IPS-NIHi7 (cell line): ENCODE data around the gene ESYT3.
A peak's percentile ranks its signal among the peaks of the same experiment; 100 is the strongest.

Experiments used
- DNase-seq: peaks from one replicate; pipeline ENCODE4 v3.0.0; 2012; ENCODE audit warnings: mixed read lengths; ENCODE audit errors: extremely low spot score

The ESYT3 gene, protein sequence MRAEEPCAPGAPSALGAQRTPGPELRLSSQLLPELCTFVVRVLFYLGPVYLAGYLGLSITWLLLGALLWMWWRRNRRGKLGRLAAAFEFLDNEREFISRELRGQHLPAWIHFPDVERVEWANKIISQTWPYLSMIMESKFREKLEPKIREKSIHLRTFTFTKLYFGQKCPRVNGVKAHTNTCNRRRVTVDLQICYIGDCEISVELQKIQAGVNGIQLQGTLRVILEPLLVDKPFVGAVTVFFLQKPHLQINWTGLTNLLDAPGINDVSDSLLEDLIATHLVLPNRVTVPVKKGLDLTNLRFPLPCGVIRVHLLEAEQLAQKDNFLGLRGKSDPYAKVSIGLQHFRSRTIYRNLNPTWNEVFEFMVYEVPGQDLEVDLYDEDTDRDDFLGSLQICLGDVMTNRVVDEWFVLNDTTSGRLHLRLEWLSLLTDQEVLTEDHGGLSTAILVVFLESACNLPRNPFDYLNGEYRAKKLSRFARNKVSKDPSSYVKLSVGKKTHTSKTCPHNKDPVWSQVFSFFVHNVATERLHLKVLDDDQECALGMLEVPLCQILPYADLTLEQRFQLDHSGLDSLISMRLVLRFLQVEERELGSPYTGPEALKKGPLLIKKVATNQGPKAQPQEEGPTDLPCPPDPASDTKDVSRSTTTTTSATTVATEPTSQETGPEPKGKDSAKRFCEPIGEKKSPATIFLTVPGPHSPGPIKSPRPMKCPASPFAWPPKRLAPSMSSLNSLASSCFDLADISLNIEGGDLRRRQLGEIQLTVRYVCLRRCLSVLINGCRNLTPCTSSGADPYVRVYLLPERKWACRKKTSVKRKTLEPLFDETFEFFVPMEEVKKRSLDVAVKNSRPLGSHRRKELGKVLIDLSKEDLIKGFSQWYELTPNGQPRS

DNA sequence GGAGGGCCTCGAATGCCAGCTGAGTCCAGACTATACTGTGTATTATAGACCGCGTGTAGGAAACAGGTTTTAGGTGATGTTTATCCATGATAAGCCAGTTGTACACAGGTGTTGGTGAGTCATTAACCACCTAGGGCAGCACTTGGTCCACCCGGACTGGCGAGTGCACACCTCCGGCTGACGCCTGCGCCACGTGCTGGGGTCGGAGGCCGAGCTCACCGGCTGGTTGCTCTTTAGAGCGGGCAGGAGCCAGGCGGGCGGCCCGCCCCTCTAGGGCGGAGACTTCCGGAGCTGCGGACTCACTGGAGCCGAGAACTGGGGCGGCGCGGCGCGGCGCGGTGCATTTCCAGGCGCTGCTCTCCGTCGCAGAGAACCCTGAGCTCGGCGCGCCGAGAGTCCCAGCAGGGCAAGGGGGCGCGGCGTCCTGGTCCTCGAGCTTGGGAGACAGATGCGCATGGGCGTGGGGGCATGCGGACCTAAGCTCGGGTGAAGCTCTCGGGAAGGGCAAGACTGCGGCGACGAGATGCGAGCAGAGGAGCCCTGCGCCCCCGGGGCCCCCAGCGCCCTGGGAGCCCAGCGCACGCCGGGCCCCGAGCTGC is at the start of gene ESYT3:
ESYT3 (plus strand) TSS at position 341 of the 599 bp plus-strand sequence; CDS start at position 524, 183 bp downstream.
- peak; percentile 89 for DNase-seq

DNA sequence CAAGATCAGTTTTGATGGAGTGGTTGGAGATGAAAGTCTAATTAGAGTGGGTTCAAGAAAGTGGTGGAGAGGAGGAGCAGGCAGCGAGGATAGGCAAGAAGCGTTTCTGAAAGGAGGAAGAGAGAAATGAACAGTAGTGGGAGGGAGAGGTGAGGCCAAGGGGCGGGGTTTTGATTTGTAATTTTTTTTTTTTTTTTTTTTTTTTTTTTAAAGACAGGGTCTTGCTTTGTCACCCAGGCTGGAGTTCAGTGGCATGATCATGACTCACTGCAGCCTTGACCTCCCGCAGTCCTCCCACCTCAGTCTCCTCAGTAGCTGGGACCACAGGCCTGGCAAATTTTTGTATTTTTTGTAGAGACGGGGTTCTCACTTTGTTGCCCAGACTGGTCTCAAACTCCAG is 49.4 kb upstream of the ESYT3 start:
- DNase-seq: no peak

DNA sequence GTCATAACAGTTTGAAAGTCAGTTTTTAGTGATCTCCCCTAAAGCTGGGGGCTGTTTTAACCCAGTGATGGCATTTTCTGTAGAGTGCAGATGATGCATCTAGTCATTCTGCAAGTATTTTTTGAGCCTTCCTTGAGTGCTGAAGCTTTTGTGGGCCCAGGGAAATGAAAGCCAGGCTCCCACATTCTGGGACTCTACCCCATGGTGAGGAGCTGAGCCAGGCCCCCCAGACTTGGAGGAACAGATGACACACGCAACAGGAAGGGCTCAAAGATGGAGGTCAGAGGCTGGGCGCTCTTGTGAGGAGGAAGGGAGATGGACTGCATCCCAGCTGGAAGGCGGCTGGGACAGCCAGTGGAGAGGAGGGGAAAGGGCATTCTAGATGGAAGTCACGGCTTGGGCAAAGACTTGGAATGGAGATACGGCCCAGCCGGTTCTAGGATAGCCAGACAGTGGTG is 45.2 kb upstream of the ESYT3 start:
- no peak for DNase-seq

DNA sequence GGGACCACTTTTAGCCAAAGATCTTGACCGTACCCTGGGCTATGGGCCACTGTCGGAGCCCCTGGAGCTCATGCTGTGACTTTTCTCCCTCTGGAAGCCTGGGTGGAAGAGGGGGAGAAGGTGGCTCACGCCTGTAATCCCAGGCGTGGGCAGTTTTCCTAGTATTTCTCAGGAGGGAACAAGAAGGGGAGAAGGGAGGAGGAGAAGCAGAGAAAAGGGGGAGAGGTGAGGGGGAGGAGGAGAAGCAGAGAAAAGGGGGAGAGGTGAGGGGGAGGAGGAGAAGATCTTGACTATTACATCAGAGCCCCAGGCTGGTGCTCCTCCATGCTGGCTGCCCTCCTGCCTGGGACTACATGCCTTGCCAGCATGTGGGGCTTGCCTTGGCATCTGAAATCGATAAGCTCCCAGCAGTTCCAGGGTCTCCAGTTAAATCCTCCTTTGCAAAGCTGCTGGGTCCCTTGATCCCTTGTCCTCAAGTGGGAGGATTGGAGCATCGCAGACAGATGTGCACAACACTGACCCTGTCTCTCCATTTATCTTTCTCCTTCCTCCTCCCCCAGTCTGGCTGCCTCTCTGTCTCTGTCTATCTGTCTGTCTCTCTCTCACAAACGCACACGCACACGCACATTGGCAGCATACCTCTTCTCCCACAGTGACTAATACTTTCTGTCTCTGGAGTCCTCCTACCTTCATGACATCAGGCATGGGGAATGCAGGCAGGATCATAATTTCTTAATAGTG is 44.4 kb upstream of the ESYT3 start:
- DNase-seq: no peak

DNA sequence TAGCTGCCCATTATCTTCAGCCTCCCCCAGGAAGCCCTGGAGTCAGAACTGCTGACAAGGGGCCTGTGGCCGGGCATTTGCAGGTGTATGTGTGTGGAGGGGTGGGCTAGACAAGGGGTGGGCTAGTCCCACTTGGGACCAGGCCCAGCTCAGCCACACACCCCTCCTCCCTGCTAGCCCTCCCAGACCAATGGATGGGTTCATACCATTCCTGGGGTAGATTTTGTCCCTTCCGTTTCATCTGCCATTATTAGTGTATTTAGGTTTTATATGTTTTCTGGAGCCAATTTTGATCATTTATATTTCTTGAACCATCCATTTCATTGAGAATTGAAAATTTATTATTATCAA is 43.9 kb upstream of the ESYT3 start:
- DNase-seq: no peak

DNA sequence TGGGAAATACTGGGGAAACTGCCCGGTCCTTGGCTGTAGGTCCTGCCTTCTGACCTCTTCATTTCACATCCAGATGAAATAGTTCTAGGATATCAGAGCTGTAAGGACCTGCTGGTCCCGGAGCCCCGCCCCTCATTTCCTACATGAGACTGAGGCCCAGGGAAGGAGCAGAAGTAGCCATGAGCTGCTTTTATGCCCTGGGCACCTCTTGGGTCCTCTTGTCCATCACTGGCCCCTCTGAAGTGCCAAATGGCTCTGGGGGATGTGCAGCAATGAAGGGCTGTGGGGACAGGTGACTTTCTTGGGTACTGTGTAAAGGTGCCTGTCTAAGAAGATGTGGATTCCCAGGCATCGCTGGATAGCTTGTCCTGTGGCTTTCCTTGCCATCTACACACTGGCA is 40.3 kb upstream of the ESYT3 start:
- DNase-seq: no peak

DNA sequence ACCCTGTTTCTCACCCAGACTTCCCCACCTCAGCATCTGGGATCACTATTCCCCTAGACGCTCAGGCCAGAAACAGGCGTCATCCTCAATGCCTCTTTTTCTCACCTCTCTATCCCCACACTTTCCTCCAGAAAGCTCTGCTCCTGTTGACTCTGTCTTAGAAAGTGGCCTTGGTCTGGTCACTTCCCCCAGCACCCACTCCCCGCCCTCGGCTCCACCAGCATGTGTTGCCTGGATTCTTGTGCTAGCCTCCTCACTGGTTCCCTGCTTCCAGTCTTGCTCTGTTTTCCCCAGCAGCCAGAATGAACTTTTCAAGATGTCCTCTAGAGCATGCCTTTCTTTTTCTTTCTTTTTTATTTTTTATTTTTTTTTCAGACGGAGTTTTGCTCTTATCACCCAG is 39.7 kb upstream of the ESYT3 start:
- DNase-seq: no peak

DNA sequence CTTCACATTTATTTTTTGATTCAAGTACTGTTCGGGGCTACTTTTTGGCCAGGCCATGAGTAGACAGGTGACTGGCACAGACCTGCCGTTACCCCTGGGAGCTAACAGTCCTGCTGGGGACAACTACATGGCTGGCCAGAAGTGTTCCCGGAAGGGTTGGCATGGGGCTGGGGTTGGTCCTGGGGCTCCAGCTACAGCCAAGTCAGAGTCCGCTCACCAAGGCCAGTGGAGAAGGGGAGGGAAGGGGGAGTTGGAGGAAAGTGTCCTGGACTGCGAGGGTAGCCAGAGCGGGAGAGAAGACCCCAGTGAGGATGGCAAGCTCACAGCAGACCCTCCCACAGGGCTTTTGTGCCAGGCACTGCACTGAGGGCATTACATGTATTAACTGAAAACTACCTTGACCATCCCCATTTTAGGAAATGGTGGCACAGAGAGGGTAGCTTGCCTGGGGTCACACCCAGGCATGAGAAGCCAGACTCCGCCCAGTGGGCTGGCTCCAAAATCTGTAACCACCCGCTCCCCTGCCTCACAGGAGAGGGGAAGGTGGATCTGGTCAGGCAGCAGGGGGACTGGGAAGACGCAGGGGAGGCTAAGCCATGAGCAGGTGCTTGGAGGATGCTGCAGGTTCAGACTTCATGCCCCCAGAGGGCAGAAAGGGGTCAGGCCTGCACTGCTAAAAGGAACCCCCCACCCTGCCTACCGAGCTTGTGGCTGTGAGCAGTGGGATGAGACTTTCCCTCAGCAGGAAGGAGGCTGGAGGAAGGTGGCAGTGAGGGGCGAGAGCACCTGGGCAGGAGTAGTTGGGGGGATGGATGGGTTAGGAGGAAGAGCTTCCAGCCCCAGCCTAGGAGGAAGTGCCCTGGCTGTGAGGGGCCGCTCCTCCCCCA is 38.3 kb upstream of the ESYT3 start:
- DNase-seq: peak; percentile 41

DNA sequence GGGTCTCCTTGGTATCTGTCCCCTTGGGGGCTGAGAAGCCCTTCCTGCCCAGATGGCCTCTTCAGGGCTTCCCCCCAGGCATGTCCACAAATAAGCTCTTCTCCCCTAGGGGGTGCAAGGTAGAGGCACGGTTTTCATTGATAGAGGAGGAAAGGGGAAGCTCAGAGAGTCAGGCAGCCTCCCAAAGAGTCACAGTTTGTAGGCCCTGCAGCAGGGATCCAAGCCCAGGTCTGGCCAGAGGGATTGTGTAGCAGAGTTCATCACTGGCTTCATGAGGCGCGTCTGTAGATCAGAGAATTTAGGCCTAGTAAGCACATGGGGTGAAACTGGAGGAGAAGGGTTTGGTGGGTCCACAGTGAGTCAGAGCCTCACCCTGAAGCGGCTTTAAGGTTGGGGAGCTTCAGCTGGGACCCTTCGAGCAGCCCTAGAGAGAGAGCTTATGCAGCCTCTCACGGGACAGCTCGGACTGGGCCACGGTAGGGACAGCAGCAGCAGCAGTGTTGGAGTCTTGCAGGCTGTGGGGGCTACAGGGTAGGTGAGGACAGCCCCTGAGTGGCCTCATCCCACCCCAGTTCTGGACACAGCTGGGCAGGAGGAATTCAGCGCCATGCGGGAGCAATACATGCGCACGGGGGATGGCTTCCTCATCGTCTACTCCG is 37.5 kb upstream of the ESYT3 start:
- no peak for DNase-seq

DNA sequence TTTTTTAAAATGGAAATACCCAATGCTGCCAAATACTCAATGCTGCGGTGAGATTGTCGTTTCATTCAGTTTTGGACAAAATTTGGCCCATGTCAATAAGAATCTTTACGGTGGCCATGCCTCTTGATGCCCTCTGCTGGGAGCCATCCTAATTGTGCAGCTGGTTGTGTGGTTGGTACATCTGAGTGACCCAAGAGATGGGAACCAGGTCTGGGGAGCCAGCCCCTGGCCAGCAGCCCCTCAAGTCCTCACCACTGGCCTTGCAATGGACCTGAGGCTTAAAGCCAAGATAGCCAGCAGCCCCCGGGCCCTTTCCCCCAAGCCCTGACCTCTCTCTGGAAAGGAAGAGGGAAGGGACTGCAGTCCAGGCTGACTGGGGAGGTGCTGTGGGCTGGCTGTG is 36.4 kb upstream of the ESYT3 start:
- no peak for DNase-seq

DNA sequence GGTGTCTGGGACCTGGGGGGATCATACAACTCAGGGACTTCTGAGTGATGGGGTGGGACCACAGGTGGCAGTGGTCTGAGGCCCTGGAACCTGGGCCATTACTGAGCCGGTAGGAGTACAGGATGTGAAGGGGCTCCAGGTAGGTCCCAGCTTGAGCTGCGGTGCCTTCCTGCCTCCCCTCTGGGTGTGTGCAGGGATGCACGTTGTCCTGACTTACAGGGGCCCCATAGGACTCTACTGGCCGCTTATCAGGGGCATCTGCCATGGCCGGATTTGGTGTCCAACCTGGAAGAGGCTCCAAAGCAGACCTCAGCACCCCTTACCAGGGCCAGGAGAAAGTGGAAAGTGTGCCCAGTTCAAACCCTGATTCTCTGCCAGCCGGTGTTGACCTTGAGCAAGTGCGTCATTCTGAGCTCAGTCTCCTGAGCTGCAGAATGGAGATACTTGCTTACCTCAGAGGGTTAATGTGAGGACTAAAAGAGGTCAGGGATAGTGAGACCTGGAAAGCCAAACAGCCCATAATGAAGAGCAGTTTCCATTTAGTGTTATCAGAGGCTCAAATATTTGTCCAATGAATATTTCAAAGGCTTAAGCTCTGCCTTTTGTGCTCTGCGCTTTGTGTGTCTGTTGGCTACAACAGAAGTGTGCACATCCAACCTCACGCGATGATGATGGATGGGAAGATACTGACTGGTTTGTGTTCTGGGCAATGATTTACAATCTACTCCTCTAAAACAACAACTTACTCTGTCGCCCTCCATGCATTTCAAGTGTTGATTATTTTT is 35.4 kb upstream of the ESYT3 start:
- DNase-seq: no peak

DNA sequence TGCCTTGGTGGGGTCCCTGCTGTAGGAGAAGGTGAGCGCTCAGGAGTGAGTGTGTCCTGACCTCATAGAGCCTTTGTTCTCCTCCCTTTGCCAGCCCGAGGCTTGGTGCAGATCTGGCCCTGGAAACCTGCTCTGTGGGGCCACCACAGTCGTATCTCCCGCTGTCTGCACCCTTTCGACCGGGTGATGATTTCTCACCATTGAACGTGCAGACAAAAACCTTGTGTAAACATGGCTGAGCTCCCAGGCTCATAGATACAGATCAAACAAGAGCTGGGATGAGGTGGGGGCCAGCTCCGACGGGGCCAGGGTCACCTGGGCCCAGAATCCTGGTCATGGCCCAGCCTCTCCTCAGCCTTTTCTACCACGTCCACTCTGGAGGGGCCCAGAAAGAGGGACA is 34.6 kb upstream of the ESYT3 start:
- no peak for DNase-seq

DNA sequence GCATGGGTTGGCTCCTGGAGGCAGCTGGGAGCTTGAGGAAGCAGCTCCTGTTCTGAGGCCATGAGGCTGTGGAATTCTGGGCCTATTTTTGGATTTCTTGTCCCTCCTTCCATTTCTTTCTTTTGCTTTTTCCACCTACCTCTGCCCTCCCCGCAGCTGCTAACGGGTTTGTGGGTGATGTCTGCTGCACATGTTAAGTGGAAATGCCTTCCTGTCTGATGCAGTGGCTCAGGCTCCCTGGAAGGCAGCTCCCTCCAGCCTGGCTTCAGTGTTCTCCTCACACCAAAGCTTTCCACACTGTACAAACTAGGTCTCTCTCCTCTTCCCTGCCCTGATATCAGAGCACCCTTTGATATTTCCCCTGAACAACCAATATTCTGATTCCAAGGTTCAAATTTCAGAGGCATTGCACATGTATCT is 33.8 kb upstream of the ESYT3 start:
- DNase-seq: no peak

DNA sequence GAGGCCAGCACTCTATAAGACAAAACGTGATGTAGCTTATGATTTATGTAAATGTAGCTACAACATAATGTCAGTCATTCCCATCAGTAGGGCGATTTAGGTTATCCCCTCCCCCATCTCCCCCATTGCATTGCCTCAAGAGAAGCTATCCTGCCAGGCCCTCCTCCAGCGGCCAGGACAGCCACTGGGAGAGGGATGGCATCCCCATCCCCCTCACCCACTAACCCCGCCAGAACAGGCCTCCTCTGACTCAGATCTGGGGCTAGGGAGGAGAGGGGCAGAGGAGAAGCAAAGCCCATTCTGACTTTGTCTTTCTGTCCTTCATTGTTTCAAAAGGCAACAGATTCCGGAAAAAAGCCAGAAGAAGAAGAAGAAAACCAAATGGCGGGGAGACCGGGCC is 32.6 kb upstream of the ESYT3 start:
- peak; percentile 56 for DNase-seq

DNA sequence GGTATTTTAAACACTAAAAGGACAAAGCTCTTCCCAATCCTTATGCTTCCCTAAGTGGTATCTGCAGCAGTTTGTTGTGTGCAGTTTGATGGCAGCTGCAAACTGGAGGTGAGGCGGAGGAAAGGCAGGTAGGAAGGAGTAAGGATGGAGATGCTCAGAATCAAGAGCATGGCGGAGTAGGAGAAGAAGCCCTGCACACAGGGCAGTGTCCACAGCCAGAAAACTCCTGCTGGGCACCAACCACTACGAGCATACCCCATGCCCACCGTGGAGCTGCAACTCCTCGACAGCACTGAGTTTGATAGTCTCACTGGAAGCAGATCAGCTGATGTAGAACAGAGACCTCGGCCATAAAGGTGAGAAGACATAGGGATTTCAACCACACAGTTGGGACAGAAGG is 30.3 kb upstream of the ESYT3 start:
- DNase-seq: no peak

DNA sequence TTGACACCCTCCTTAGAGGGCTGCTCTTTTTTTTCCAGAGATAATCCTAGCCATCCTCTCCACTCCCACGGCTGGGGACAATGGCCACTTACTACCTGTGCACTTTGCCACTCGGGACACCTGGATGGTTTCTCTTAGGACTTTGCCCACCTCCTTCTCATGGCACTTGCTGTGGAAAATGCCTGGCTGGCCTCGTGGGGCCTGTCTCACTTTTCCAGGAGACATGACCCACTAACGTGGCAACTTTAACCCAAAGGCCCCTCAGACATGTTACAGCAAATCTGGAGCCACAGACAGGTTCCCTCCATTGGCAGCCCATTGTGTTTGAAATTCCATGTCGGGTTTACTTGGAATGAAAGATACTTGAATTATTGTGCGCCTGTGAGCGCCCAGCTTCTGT is 29.4 kb upstream of the ESYT3 start:
- no peak for DNase-seq

DNA sequence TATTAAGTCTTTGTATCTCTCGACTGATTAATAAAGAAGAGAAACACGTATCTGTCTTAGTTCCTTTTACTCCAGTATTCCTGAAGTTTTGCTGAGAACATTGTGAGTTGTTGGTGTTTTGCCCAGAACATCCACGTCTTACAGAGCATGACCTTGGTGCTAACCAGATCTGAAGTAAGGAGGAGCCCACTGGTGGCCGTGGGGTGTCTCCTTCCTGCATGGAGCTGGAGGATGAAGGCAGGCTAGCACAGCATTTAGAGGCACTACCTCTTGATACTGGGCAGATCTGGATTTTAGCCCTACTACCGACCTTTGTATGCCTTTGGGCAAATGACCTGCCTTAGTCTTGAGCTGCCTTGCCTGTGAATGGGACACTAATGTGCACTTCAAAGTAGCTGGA is 28.9 kb upstream of the ESYT3 start:
- no peak for DNase-seq

DNA sequence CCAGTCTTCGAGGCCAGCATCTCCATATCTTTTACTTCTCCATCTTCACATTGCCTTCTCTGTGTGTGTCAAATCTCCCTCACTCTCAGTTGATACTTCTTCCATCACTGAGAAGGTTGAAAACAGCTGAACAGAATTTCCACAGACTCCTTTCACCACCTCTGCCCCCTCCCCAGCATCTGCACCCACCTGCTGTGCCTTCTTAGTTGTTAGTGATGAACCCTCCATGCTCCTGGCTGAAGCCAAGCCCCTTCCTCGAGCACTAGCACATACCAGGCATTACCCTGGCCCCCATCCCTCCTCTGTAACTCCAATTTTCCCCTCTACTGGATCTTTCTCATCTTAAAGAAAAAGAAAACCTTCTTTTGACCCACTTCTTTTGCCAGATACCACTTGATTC is 27.8 kb upstream of the ESYT3 start:
- no peak for DNase-seq

DNA sequence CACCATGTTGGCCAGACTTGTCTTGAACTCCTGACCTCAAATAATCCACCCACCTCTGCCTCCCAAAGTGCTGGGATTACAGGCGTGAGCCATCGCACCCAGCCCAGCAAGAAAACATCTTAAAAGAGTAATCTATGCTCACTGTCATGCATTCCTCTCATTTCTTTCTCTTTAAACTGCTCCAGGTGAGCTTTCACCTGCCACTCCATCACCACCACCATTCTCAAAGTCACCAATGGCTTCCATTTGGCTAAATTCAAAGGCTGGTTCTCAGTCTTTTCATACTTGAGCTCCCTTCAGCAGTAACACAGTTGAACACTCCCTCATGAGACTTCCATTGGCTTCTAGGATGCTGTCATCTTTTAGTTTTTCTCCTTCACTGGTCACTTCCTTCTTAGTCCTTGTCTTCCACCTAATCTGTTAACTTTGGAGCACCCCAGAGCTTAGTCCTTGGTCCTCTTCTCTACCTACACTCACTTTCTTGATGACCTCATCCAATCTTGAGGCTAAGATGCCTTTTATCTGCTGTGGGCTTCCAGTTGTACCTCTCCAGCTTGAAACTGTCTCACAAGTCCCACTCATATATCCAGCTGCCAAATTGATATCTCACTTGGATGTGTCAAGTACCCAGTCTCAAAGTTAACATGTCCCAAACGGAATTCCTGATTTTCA is 27.0 kb upstream of the ESYT3 start:
- DNase-seq: no peak
